Sigmoid colon (tissue), 3 donors: ENCODE results near the gene RETREG1.

ENCODE experiments used
- CTCF ChIP-seq, 4 experiments: fragments of 450-650 bp in 3 of 4; fragments of 200-600 bp in 1 of 4; IDR thresholded peaks; one replicate each; pipeline ENCODE4 v1.5.1; 2016 to 2019; ENCODE audit warnings: antibody characterized with exemption in 4 of 4, mild to moderate bottlenecking in 3 of 4, moderate library complexity in 2 of 4
- POLR2A ChIP-seq, 2 donors: fragments of 450-650 bp; IDR thresholded peaks; one replicate each; pipeline ENCODE4 v1.6.1; 2016; ENCODE audit warnings: antibody characterized with exemption in 2 of 2, mild to moderate bottlenecking in 2 of 2, moderate library complexity in 2 of 2

DNA sequence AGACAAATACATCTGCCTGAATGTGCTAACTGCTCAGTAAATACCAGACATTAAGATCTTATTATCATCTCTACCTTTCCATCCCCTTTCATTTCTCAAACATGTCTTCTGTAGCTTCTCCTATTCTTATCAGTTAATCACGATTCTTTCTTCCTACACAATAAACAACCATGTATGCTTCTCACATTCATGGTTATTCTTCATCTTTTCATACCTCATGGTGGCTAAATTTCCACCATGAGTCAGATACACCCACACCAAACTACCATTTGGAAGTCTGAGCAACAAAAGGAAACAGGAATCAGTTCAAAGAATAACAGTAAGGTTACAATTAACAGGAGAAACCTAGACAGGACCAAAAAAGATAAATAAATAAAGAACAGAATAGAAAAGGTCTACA is 158.9 kb downstream of the RETREG1 start:
- no peak for TF ChIP-seq POLR2A (IDR thresholded peaks at IDR 0.05)
- TF ChIP-seq CTCF (IDR thresholded peaks at IDR 0.05): no peak
